Hepatocyte (in vitro differentiated cells): ENCODE measurements around the gene KIAA0513. TPM values are rescaled to one million over a fixed set of nuclear protein-coding genes. Genes with fewer than 3 reads are reported as not detected.
A peak's percentile ranks its signal among the peaks of the same experiment; 100 is the strongest.

Experiments used
- DNase-seq: peaks from one replicate; pipeline ENCODE4 v3.0.0-alpha.2; 2016; ENCODE audit warnings: low spot score
- H2AFZ ChIP-seq: fragments of 200-600 bp; sonication (generic); 2 replicates; pipeline ENCODE4 v1.6.0; 2016; ENCODE audit warnings: antibody characterized with exemption, mild to moderate bottlenecking
- H3K27ac ChIP-seq: fragments of 200-600 bp; sonication (generic); 2 replicates; pipeline ENCODE4 v1.5.1; 2016; ENCODE audit warnings: mild to moderate bottlenecking
- H3K27me3 ChIP-seq: fragments of 200-600 bp; sonication (generic); 2 replicates; pipeline ENCODE4 v1.6.1; 2016
- H3K36me3 ChIP-seq: fragments of 200-600 bp; sonication (generic); replicated peaks from 2 replicates; pipeline ENCODE4 v1.5.1; 2016; ENCODE audit warnings: low read depth; ENCODE audit not compliant: insufficient read depth
- H3K4me1 ChIP-seq: fragments of 200-600 bp; sonication (generic); 2 replicates; pipeline ENCODE4 v1.5.1; 2016; ENCODE audit warnings: mild to moderate bottlenecking, moderate library complexity; ENCODE audit not compliant: insufficient read depth
- H3K4me2 ChIP-seq: fragments of 200-600 bp; sonication (generic); 2 replicates; pipeline ENCODE4 v1.6.0; 2016
- H3K4me3 ChIP-seq: fragments of 200-600 bp; sonication (generic); 2 replicates; pipeline ENCODE4 v1.5.1; 2016; ENCODE audit warnings: mild to moderate bottlenecking
- H3K79me2 ChIP-seq: fragments of 200-600 bp; sonication (generic); 2 replicates; pipeline ENCODE4 v1.6.0; 2017; ENCODE audit warnings: mild to moderate bottlenecking
- H3K9me2 ChIP-seq: fragments of 200-600 bp; sonication (generic); replicated peaks from 2 replicates; pipeline ENCODE4 v1.6.0; 2017; ENCODE audit warnings: mild to moderate bottlenecking; ENCODE audit not compliant: insufficient read depth
- H3K9me3 ChIP-seq: fragments of 200-600 bp; sonication (generic); 2 replicates; pipeline ENCODE4 v1.5.1; 2016; ENCODE audit warnings: low read depth, mild to moderate bottlenecking
- H4K20me1 ChIP-seq: fragments of 200-600 bp; sonication (generic); 2 replicates; pipeline ENCODE4 v1.6.0; 2016; ENCODE audit warnings: mild to moderate bottlenecking; ENCODE audit not compliant: insufficient read depth, poor library complexity, severe bottlenecking
- CTCF ChIP-seq: fragments of 200-600 bp; sonication (generic); IDR thresholded peaks from 2 replicates; pipeline ENCODE4 v1.5.1; 2016; ENCODE audit warnings: antibody characterized with exemption, mild to moderate bottlenecking; ENCODE audit not compliant: poor library complexity
- EZH2 ChIP-seq: fragments of 200-600 bp; sonication (generic); IDR thresholded peaks from 2 replicates; pipeline ENCODE4 v1.6.1; 2016; ENCODE audit warnings: antibody characterized with exemption, mild to moderate bottlenecking, borderline replicate concordance
- EZH2phosphoT487 ChIP-seq: fragments of 200-600 bp; sonication (generic); IDR thresholded peaks from one replicate; pipeline ENCODE4 v1.6.1; 2018; ENCODE audit warnings: antibody characterized with exemption, mild to moderate bottlenecking, low read depth, moderate library complexity; ENCODE audit not compliant: unreplicated experiment, severe bottlenecking
- WGBS: methylation state at CpG from one replicate; pipeline ENCODE4 v1.1.6; 2016; ENCODE audit warnings: low lambda C conversion rate; ENCODE audit errors: missing lambda C conversion rate; 5-methylcytosine and 5-hydroxymethylcytosine counted together
- polyA plus RNA-seq: library from polyadenylated mRNA; unstranded; fragments of >200 nt; fragmentation: Nextera tagmentation; extraction: Ambion mirVana; gene quantifications from 2 replicates; pipeline ENCODE4 v1.2.1, GENCODE V29; 2016
- total RNA-seq: library from RNA; depleted of rRNA; stranded (reverse); fragments of >200 nt; gene quantifications from 2 replicates; pipeline ENCODE4 v1.2.3, GENCODE V29; 2014

The KIAA0513 gene
- total and polyA plus RNA-seq, 2 experiments from 2014 or later, result 10.1 to 14.9 TPM

GRCh38 chr16:85015481-85016187, 12.0 kb upstream of the KIAA0513 start:
- H3K27ac ChIP-seq, result peak overlapping the region; percentile 90
- no peak for TF ChIP-seq EZH2phosphoT487
- no peak for TF ChIP-seq CTCF
- no peak for TF ChIP-seq EZH2
- no peaks in the 10 kb centered on the region for H3K27me3 ChIP-seq
- no peaks in the 10 kb centered on the region for H3K9me3 ChIP-seq
- no peak overlapping the region for H3K4me3 ChIP-seq
- no peaks in the 10 kb centered on the region for H3K36me3 ChIP-seq
- peaks cover 9% of the 10 kb centered on the region for H3K79me2 ChIP-seq
- no peak overlapping the region for H2AFZ ChIP-seq
- H3K9me2 ChIP-seq, result no peaks in the 10 kb centered on the region
- peaks cover 20% of the 10 kb centered on the region for H3K4me1 ChIP-seq
- no peaks in the 10 kb centered on the region for H4K20me1 ChIP-seq
- DNase-seq, result no peak
- H3K4me2 ChIP-seq, result no peak overlapping the region
- 77% methylated on average over 5 of the region's 5 CpGs for WGBS

- Histone ChIP-seq H4K20me1 (no peaks in the 10 kb centered on the region), H3K36me3 (no peaks in the 10 kb centered on the region), H3K4me2 (no peak overlapping the region), H3K9me2 (no peaks in the 10 kb centered on the region), H3K4me1 (peaks cover 16% of the 10 kb centered on the region), H3K79me2 (peaks cover 3% of the 10 kb centered on the region), H3K9me3 (no peaks in the 10 kb centered on the region), H3K27me3 (no peaks in the 10 kb centered on the region), H2AFZ (no peak overlapping the region), H3K27ac (no peak overlapping the region), H3K4me3 (no peak overlapping the region)
- DNase-seq, result no peak
- no peak for TF ChIP-seq EZH2
- TF ChIP-seq EZH2phosphoT487, result no peak
- TF ChIP-seq CTCF, result no peak
- WGBS, result 97% methylated on average over 4 of the region's 4 CpGs
Measured at GRCh38 chr16:85017151-85017550, 10.4 kb upstream of the KIAA0513 start.

DNA sequence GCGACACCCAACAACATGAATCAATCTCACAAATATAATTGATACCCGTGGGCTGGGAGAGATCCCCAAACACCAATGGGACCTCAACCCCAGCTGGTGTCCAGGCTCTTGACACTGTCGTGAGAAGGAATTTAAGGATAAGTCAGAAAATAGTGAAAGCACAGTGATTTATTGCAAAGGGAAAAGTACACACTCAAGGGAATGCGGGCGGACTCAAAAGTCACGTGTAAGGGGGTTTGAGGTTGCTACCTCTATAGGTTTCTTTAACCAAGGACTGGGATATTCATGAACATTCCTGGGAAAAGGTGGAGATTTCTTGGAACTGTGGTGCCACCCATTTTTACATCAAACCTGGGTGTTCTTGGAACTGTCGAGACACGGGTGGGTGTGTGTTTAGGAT, 10.0 kb upstream of the KIAA0513 start:
- H3K9me2 ChIP-seq, result no peaks in the 10 kb centered on the region
- H2AFZ ChIP-seq, result no peak overlapping the region
- H3K4me1 ChIP-seq, result peaks cover 14% of the 10 kb centered on the region
- H3K79me2 ChIP-seq, result no peaks in the 10 kb centered on the region
- 81% methylated on average over 8 of the region's 8 CpGs for WGBS
- H3K9me3 ChIP-seq, result no peaks in the 10 kb centered on the region
- H3K36me3 ChIP-seq, result no peaks in the 10 kb centered on the region
- no peak overlapping the region for H3K4me2 ChIP-seq
- H3K27me3 ChIP-seq, result no peaks in the 10 kb centered on the region
- no peak for TF ChIP-seq EZH2phosphoT487
- TF ChIP-seq EZH2, result no peak
- no peak for TF ChIP-seq CTCF
- no peak for DNase-seq
- no peaks in the 10 kb centered on the region for H4K20me1 ChIP-seq
- no peak overlapping the region for H3K27ac ChIP-seq
- H3K4me3 ChIP-seq, result no peak overlapping the region
